HG03575 (cell line): Measurements from ENCODE around the gene MDM2.
"Not testable (repeated sequence)": the region's sequence is repeated elsewhere in the genome, so short reads cannot be mapped to it uniquely, and the experiment has no call there.

Experiments used
- ATAC-seq: cut with Tn5 transposase; IDR thresholded peaks from one replicate; pipeline ENCODE4 v1.9.1; 2021; ENCODE audit not compliant: unreplicated experiment, insufficient number of reproducible peaks, low FRiP score; ENCODE audit errors: extremely low read depth

The MDM2 gene

DNA sequence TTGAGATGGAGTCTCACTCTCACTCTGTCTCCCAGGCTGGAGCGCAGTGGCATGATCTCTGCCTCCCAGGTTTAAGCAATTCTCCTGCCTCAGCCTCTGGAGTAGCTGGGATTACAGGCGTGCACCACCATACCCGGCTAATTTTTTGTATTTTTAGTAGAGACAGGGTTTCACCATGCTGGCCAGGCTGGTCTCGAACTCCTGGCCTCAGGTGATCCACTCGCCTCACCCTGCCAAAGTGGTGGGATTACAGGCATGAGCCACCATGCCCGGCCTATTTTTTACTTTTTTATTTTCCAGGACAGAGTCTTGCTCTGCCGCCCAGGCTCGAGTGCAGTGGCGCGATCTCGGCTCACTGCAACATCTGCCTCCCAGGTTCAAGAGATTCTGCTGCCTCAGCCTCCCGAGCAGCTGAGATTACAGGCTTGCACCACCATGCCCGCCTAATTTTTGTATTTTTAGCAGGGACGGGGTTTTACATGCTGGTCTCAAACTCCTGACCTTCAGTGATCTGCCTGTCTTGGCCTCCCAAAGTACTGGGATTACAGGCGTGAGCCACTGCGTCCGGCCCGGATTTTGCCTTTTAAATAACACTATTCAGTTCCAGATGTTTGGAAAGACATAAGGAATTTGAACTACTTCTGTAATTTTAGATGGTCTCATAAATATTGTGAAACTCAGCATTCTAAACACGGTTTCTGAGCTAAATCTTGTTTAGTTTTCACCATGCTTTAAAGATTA is 4.9 kb upstream of the MDM2 start:
- ATAC-seq: not testable (repeated sequence)

- ATAC-seq: no peak
Observed at GRCh38 chr12:68803948-68804656, 3.9 kb upstream of the MDM2 start.

DNA sequence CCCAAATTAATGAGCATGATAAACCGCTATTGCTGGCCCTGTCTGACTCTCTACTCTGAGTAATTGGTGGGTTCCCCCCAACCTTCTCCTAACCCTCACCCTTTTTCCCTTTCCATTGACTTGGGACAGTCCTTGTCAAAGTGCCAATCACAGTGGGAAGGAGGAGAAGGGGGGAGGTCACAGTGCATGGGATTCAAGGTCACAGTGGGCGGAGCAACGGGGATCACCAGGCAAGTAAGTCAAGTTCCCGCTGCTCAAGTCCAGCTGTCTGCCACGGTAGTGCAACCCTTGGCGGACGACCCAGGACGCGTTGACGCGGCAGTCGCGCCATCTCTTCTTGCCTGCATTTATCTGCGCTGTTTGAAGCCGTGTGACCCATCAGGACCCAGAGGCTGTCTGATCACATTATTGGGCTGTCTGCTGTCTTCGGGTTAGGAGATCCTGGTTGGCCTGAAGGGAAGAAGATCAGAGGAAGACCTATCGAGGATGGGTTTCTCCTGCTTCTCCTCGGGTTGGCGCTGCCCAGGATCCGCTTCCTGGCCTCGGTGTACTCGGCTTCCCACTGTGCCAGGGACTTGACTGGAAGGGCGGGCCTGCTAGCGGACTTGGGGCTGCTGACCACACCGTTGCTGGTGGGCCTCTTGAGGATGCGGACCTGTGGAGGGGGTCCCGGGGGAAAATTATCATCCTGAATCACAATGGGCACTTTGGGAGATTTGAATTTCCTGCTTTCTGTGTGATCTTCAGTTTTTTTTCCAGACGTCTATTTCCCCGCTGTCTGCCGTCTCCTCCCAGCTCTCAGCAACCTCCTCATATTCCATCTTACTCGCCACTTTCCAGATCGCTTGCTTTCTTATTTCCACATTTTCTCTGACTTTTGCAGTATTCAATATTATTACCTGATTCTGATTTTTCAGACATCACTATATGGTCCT is 3.1 kb upstream of the MDM2 start:
- no peak for ATAC-seq

- ATAC-seq: no peak
Observed at GRCh38 chr12:68805592-68806120, 2.3 kb upstream of the MDM2 start.

DNA sequence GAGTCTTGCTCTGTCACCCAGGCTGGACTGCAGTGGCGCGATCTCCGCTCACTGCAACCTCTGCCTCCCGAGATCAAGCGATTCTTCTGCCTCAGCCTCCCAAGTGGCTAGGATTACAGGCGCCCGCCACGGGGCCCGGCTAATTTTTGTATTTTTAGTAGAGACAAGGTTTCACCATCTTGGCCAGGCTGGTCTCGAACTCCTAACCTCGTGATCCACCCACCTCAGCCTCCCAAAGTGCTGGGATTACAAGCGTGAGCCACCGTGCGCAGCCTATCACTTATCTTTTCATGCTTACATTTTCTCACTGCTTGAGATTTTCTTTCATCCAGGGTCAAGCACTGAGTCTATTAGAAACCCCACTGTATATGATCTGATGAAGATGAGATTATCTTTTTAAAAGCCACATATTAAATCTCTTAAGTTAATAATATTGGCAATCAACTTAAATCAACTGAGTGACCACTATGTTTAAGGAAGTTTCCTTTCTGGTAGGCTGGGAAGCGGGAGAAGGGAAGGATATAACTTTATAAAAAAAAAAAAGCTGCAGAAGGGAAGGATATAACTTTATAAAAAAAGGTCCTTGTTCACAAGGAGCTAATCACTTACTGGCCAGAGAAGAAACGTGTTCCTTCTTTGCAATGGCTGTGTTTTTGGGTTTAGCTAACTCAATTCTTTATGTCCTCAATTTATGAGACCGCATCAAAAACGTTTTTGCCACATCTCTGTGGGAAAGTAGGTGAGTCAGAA is 1.3 kb upstream of the MDM2 start:
- ATAC-seq: no peak

- ATAC-seq: not testable (repeated sequence)
Observed at GRCh38 chr12:68807274-68807575, 752 bp upstream of the MDM2 start.

- ATAC-seq: peak; percentile 42
Observed at GRCh38 chr12:68808388-68809189, 612 bp downstream of the MDM2 start.

DNA sequence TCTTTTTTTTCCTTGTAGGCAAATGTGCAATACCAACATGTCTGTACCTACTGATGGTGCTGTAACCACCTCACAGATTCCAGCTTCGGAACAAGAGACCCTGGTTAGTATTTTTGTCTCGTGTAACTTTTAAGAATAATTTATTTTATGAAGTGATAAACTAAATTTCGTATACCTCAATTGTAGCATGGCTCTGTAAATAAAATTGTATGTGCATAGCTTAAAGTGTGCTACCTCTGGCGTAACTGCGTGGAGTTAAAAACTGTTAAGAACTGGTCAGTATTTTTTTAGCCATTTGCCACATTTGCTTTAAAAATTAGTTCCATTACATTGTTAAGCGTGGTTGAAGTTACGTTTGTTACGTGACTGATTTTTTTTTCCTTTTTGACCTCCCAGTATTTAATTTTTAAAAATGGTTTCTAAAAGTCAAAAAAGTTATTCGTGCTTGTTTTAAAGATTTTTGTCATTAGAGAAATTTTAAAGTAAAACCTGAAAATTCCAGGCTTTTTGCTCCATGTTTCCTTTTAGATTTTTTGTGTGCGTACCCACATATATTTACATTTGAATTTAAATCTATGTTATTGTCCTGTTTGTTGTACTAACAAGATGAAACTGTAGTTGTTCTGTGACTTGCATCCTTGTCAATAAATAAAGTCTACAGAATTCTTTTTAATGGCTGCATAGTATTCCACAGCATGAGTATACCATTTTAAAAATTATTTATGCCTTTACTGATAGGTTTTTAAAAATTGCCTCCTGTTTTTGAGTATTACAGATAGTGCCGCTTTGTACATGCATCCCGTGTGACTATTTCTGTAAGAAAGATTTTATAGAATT is 1.4 kb downstream of the MDM2 start:
- no peak for ATAC-seq

GRCh38 chr12:68810027-68810389 is 2.0 kb downstream of the MDM2 start:
- ATAC-seq: not testable (repeated sequence)

GRCh38 chr12:68811573-68811972 is 3.6 kb downstream of the MDM2 start:
- not testable (repeated sequence) for ATAC-seq

- no peak for ATAC-seq
Observed at GRCh38 chr12:68812553-68813241, 4.7 kb downstream of the MDM2 start.

DNA sequence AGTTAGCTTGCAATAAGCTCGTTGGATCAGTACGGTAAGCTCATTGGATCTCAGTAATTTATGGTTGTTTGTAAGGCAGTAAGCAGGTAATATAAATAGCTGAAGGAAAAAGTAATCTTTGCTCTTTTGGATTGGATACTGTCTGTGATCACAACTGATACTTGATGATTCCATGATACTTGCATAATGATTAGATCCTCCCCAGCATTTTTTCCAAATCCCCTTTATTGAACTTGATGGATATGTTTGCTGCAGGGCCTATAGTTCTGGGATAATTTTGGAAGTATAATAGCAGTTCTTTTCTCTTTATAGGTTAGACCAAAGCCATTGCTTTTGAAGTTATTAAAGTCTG is 5.2 kb downstream of the MDM2 start:
- no peak for ATAC-seq

DNA sequence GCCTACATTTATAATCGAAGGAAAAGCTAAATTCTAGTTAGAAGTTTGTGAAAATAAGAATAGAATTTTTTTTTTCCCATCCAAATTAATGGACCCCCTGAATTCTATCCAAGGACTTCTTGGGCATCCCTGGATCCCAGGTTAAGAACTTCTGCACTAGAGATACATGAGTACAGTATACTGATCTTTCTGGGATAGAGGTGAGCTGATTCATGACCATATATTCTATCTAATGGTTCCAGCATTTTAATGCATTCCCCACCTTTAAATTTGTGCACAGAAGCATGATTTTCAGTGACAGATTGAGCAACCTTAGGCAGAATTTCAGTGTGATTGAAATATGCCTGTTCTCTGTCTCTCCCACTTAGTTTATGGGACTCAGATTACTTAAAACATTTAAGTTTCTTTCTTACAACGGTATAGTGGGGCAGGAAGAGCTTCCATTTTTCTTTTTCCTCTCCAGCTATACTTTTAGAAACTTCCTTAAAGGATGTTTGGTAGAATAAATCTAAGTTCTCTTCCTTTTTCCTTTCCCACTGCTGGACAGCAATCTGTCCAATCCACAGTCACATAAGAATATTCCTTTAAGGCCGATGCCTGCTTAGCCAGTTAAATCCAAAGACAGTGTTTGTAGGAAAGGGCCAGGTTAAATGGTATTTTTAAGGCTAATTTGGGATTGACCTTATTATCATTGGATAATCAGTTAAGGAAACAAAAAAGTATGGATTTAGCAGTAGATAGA is 6.7 kb downstream of the MDM2 start:
- ATAC-seq: no peak

DNA sequence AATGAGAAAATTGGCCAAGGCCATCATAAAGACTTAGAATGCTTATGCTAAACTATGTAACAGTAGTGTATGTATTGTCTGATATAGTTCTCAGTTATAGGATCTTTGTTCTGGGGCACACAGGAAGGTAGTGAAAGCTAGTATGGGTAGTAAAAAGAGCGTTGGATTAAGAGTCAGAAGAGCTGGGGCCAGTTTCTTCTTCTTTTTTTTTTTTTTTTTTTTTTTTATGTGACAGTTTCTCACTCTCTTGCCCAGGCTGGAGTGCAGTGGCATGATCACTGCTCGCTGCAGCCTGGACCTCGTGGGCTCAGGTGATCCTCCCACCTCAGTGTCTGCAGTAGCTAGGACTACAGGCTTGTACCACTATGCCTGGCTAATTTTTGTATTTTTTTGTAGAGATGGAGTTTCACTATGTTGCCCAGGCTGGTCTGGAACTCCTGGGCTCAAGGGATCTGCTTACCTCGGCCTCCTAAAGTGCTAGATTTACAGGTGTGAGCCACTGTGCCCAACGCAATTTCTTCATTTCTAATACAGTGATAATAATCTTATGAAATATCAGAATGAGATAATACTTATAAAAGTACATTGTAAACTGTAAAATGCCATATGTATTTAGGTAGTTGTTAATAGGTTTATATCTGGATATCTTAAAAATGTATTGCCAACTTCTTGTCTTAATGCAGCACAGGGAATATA is 7.4 kb downstream of the MDM2 start:
- ATAC-seq: no peak

DNA sequence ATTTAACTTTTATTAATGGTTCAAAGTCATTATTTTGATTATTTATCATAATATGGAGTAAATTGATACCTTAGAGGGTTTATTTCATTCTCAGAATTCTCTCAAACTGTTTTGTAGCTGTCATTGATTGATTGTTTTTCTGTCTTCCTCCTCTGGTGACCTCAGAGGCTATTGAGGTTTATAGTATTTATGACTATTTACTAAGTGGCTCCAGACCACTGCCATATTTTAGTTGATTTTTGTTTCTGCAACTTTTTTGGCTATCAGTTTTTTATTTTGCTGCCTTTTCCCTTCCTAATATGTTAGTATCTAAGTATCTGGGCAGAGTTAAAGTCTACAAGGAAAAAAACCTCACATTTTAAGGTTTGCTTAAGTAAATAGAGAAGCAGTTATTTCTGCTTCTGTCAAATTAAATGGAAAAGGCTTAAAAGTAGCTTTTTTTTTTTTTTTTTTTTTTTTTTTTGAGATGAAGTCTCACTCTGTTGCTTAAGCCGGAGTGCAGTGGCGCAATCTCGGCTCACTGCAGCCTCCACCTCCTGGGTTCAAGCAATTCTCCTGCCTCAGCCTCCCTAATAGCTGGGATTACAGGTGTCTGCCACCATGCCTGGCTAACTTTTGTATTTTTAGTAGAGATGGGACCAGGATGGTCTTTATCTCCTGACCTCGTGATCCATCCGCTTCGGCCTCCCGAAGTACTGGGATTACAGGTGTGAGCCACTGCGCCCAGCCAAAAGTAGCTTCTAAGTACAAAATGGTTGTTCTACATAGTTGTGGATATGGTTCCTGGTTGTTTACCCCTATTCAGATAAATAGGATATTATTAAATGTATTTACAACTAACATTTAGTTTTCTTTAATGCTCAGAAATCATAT is 8.2 kb downstream of the MDM2 start:
- ATAC-seq: no peak
